Stimulated activated naive CD8-positive, alpha-beta T cell treated with anti-CD3 and anti-CD28 coated beads, Interleukin-15, amount 100 ng/mL, for 72 hours (primary cell): ENCODE data around the gene SDK2.
A peak's percentile ranks its signal among the peaks of the same experiment; 100 is the strongest.

ENCODE experiments used
- ATAC-seq: fragments of 150-1000 bp; cut with Tn5 transposase; 2 replicates; pipeline ENCODE4 v1.10.0; 2021; ENCODE audit warnings: mild to moderate bottlenecking, moderate library complexity
- DNase-seq, 2 donors: peaks; one replicate each; pipeline ENCODE4 v3.0.0; 2021 to 2022
- H3K27ac Mint-ChIP-seq, 2 donors: one replicate each; pipeline ENCODE4 v1.8.0; 2022; ENCODE audit warnings: mild to moderate bottlenecking in 2 of 2, mixed read lengths in 2 of 2, moderate library complexity in 2 of 2
- H3K27me3 Mint-ChIP-seq: one replicate; pipeline ENCODE4 v1.8.0; 2022; ENCODE audit warnings: mixed read lengths
- H3K4me1 Mint-ChIP-seq: one replicate; pipeline ENCODE4 v1.8.0; 2022; ENCODE audit warnings: mild to moderate bottlenecking, mixed read lengths
- H3K4me3 Mint-ChIP-seq, 2 donors: one replicate each; pipeline ENCODE4 v1.8.0; 2022; ENCODE audit warnings: mild to moderate bottlenecking in 2 of 2, mixed read lengths in 2 of 2, moderate library complexity in 1 of 2
- H3K9me3 Mint-ChIP-seq, 2 donors: one replicate each; pipeline ENCODE4 v1.8.0; 2022; ENCODE audit warnings: mixed read lengths in 2 of 2

Gene SDK2

GRCh38 chr17:73644145-73645049 lies at the start of gene SDK2:
Gene SDK2, minus strand, starts transcription at chr17:73644445. Its CDS starts 357 bp downstream, at chr17:73644088.
- Mint-ChIP-seq H3K4me3 (peak within 1 kb of the TSS; percentile 79 to 87), H3K27ac (peak within 1 kb of the TSS in 1 of 2 donors; percentile 27), H3K9me3 (no peaks in the 10 kb centered on the region), H3K27me3 (peaks cover 68% of the 10 kb centered on the region), H3K4me1 (peaks cover 26% of the 10 kb centered on the region)
- ATAC-seq = peak; percentile 41
- DNase-seq = peak; percentile 14 to 23

GRCh38 chr17:73693071-73693470 lies 48.8 kb upstream of the SDK2 start:
- DNase-seq (no peak), ATAC-seq (no peak)
- H3K4me1 Mint-ChIP-seq = no peaks in the 10 kb centered on the region
- no peak overlapping the region for H3K4me3 Mint-ChIP-seq
- H3K27ac Mint-ChIP-seq = no peak overlapping the region
- peaks cover 5 to 12% of the 10 kb centered on the region in 2 donors for H3K9me3 Mint-ChIP-seq
- H3K27me3 Mint-ChIP-seq = no peaks in the 10 kb centered on the region

GRCh38 chr17:73691321-73691766 lies 47.1 kb upstream of the SDK2 start:
- no peaks in the 10 kb centered on the region for H3K27me3 Mint-ChIP-seq
- peaks cover 1 to 6% of the 10 kb centered on the region in 2 donors for H3K9me3 Mint-ChIP-seq
- ATAC-seq (no peak), DNase-seq (no peak)
- H3K4me3 Mint-ChIP-seq = no peak overlapping the region
- peak overlapping the region in 1 of 2 donors; percentile 10 for H3K27ac Mint-ChIP-seq
- H3K4me1 Mint-ChIP-seq = no peaks in the 10 kb centered on the region

- ATAC-seq (no peak), DNase-seq (no peak)
- no peak overlapping the region for H3K4me3 Mint-ChIP-seq
- H3K27me3 Mint-ChIP-seq = no peaks in the 10 kb centered on the region
- H3K27ac Mint-ChIP-seq = no peak overlapping the region
- H3K9me3 Mint-ChIP-seq = no peaks in the 10 kb centered on the region
- H3K4me1 Mint-ChIP-seq = no peaks in the 10 kb centered on the region
Measured at GRCh38 chr17:73690676-73691075, 46.4 kb upstream of the SDK2 start.

GRCh38 chr17:73689596-73690275 lies 45.5 kb upstream of the SDK2 start:
- Mint-ChIP-seq H3K27ac (no peak overlapping the region), H3K9me3 (no peaks in the 10 kb centered on the region), H3K27me3 (no peaks in the 10 kb centered on the region), H3K4me3 (no peak overlapping the region), H3K4me1 (no peaks in the 10 kb centered on the region)
- no peak for DNase-seq
- ATAC-seq = no peak

GRCh38 chr17:73686961-73687360 lies 42.7 kb upstream of the SDK2 start:
- no peak for DNase-seq
- Mint-ChIP-seq H3K4me1 (no peaks in the 10 kb centered on the region), H3K4me3 (no peak overlapping the region), H3K9me3 (peaks cover 3 to 12% of the 10 kb centered on the region in 2 donors), H3K27ac (no peak overlapping the region), H3K27me3 (no peaks in the 10 kb centered on the region)
- no peak for ATAC-seq

- H3K9me3 Mint-ChIP-seq = peaks cover 11 to 20% of the 10 kb centered on the region in 2 donors
- no peak for ATAC-seq
- H3K4me1 Mint-ChIP-seq = no peaks in the 10 kb centered on the region
- H3K27me3 Mint-ChIP-seq = no peaks in the 10 kb centered on the region
- H3K27ac Mint-ChIP-seq = no peak overlapping the region
- DNase-seq = no peak
- no peak overlapping the region for H3K4me3 Mint-ChIP-seq
Measured at GRCh38 chr17:73686126-73686525, 41.9 kb upstream of the SDK2 start.

GRCh38 chr17:73684183-73684582 lies 39.9 kb upstream of the SDK2 start:
- Mint-ChIP-seq H3K27me3 (no peaks in the 10 kb centered on the region), H3K4me1 (no peaks in the 10 kb centered on the region), H3K9me3 (peaks cover 11 to 29% of the 10 kb centered on the region in 2 donors), H3K4me3 (no peak overlapping the region), H3K27ac (no peak overlapping the region)
- DNase-seq (no peak), ATAC-seq (no peak)

- H3K9me3 Mint-ChIP-seq = peaks cover 11 to 29% of the 10 kb centered on the region in 2 donors
- no peak overlapping the region for H3K27ac Mint-ChIP-seq
Measured at GRCh38 chr17:73683771-73684170, 39.5 kb upstream of the SDK2 start.

GRCh38 chr17:73681946-73682345 lies 37.7 kb upstream of the SDK2 start:
- Mint-ChIP-seq H3K27ac (no peak overlapping the region), H3K4me1 (no peaks in the 10 kb centered on the region), H3K4me3 (no peak overlapping the region), H3K9me3 (peaks cover 11 to 29% of the 10 kb centered on the region in 2 donors), H3K27me3 (no peaks in the 10 kb centered on the region)
- DNase-seq (no peak), ATAC-seq (no peak)

More at GRCh38 chr17:73683771-73684170, 39.5 kb upstream of the SDK2 start:
- H3K27me3 Mint-ChIP-seq = no peaks in the 10 kb centered on the region
- no peak for ATAC-seq
- no peak overlapping the region for H3K4me3 Mint-ChIP-seq
- H3K4me1 Mint-ChIP-seq = no peaks in the 10 kb centered on the region
- DNase-seq = no peak

GRCh38 chr17:73679476-73679875 lies 35.2 kb upstream of the SDK2 start:
- no peaks in the 10 kb centered on the region for H3K4me1 Mint-ChIP-seq
- no peak overlapping the region for H3K4me3 Mint-ChIP-seq
- peaks cover 11 to 29% of the 10 kb centered on the region in 2 donors for H3K9me3 Mint-ChIP-seq
- ATAC-seq (no peak), DNase-seq (no peak)
- H3K27ac Mint-ChIP-seq = no peak overlapping the region
- H3K27me3 Mint-ChIP-seq = peaks cover 9% of the 10 kb centered on the region

- H3K4me1 Mint-ChIP-seq = no peaks in the 10 kb centered on the region
- peaks cover 11 to 29% of the 10 kb centered on the region in 2 donors for H3K9me3 Mint-ChIP-seq
- H3K4me3 Mint-ChIP-seq = no peak overlapping the region
- ATAC-seq = no peak
- peaks cover 12% of the 10 kb centered on the region for H3K27me3 Mint-ChIP-seq
- DNase-seq = no peak
- peak overlapping the region in 1 of 2 donors; percentile 1 for H3K27ac Mint-ChIP-seq
Measured at GRCh38 chr17:73678999-73679398, 34.8 kb upstream of the SDK2 start.

- Mint-ChIP-seq H3K27me3 (peaks cover 13% of the 10 kb centered on the region), H3K9me3 (peaks cover 0 to 12% of the 10 kb centered on the region in 2 donors), H3K4me1 (peaks cover 22% of the 10 kb centered on the region), H3K4me3 (no peak overlapping the region), H3K27ac (peak overlapping the region in 1 of 2 donors; percentile 89)
- DNase-seq (no peak), ATAC-seq (no peak)
Measured at GRCh38 chr17:73669771-73670170, 25.5 kb upstream of the SDK2 start.

- Mint-ChIP-seq H3K27me3 (peaks cover 7% of the 10 kb centered on the region), H3K4me3 (peak overlapping the region; percentile 0 to 48), H3K4me1 (peaks cover 22% of the 10 kb centered on the region), H3K9me3 (peaks cover 0 to 12% of the 10 kb centered on the region in 2 donors), H3K27ac (peak overlapping the region; percentile 1 to 82)
- peak in 1 of 2 donors; percentile 26 for DNase-seq
- ATAC-seq = peak; percentile 91
Measured at GRCh38 chr17:73667181-73667959, 23.1 kb upstream of the SDK2 start.

- Mint-ChIP-seq H3K9me3 (no peaks in the 10 kb centered on the region), H3K4me3 (no peak overlapping the region), H3K27me3 (peaks cover 7% of the 10 kb centered on the region), H3K27ac (no peak overlapping the region), H3K4me1 (peaks cover 22% of the 10 kb centered on the region)
- ATAC-seq (no peak), DNase-seq (no peak)
Measured at GRCh38 chr17:73663614-73664013, 19.4 kb upstream of the SDK2 start.
